ENCODE measurements around the gene LUC7L.

DNA sequence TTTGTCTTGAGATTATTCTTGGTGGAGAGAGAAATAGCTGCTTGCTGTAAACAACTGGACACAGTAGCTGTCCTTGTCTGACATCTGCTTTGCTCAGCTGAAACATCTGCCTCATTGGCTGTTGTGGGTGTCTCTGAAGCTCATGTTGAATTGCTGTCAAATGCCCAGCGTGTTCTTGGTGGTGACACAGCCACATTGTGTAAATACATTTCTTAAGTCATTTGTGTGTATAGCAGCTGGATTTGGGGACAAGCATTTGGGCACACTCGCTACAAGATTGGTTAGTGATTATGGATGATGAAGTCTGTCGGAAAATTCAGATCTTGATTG lies 10.7 kb upstream of the LUC7L start:
- TF ChIP-seq, protein P1, sequence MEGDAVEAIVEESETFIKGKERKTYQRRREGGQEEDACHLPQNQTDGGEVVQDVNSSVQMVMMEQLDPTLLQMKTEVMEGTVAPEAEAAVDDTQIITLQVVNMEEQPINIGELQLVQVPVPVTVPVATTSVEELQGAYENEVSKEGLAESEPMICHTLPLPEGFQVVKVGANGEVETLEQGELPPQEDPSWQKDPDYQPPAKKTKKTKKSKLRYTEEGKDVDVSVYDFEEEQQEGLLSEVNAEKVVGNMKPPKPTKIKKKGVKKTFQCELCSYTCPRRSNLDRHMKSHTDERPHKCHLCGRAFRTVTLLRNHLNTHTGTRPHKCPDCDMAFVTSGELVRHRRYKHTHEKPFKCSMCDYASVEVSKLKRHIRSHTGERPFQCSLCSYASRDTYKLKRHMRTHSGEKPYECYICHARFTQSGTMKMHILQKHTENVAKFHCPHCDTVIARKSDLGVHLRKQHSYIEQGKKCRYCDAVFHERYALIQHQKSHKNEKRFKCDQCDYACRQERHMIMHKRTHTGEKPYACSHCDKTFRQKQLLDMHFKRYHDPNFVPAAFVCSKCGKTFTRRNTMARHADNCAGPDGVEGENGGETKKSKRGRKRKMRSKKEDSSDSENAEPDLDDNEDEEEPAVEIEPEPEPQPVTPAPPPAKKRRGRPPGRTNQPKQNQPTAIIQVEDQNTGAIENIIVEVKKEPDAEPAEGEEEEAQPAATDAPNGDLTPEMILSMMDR (IDR thresholded peaks at IDR 0.05) = no peak
- TF ChIP-seq POLR2A (IDR thresholded peaks at IDR 0.05) = no peak
